Measurements from ENCODE around the gene VPS50.

DNA sequence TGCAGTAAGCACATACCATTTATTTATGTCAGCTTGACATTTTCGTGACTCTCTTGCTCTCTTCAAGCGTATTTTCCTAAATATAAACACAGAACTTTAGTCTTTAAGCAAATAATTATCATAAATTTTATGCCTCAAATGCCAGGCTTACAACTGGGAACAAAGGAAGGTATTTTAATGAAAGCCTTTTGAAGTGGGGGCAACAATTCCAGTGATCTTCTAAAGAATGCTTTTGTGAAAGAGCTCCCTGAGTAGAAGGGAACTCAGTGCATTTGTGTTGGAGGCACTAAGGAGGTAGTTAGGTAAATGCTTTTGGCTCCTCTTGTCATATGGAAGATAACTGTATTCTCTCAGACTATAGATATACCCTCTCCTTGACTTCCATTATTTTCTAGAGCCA is 104.9 kb downstream of the VPS50 start:
- TF ChIP-seq, protein P1, sequence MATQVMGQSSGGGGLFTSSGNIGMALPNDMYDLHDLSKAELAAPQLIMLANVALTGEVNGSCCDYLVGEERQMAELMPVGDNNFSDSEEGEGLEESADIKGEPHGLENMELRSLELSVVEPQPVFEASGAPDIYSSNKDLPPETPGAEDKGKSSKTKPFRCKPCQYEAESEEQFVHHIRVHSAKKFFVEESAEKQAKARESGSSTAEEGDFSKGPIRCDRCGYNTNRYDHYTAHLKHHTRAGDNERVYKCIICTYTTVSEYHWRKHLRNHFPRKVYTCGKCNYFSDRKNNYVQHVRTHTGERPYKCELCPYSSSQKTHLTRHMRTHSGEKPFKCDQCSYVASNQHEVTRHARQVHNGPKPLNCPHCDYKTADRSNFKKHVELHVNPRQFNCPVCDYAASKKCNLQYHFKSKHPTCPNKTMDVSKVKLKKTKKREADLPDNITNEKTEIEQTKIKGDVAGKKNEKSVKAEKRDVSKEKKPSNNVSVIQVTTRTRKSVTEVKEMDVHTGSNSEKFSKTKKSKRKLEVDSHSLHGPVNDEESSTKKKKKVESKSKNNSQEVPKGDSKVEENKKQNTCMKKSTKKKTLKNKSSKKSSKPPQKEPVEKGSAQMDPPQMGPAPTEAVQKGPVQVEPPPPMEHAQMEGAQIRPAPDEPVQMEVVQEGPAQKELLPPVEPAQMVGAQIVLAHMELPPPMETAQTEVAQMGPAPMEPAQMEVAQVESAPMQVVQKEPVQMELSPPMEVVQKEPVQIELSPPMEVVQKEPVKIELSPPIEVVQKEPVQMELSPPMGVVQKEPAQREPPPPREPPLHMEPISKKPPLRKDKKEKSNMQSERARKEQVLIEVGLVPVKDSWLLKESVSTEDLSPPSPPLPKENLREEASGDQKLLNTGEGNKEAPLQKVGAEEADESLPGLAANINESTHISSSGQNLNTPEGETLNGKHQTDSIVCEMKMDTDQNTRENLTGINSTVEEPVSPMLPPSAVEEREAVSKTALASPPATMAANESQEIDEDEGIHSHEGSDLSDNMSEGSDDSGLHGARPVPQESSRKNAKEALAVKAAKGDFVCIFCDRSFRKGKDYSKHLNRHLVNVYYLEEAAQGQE (IDR thresholded peaks at IDR 0.05; ENCODE audit: insufficient read depth in 1 of 2, low read depth in 2 of 2, low read length in 2 of 2): no peak
- TF ChIP-seq TAF1 (IDR thresholded peaks at IDR 0.05; ENCODE audit: borderline replicate concordance, insufficient read depth, low read length): no peak
